GM12878 (cell line): ENCODE results near the gene CDC42BPB. TPM values are rescaled to one million over a fixed set of nuclear protein-coding genes. Genes with fewer than 3 reads are reported as not detected.

Experiments
- ATAC-seq: fragments of 200-7000 bp; cut with Tn5 transposase; 3 replicates; pipeline ENCODE4 v1.9.1; 2020; ENCODE audit warnings: mild to moderate bottlenecking, moderate library complexity
- BruUV-seq: library from RNA; stranded (reverse); fragments of 400-500 nt; replicated peaks from 2 replicates; lab custom pipeline; 2021; lab: Mats Ljungman, UMichigan
- CTCF ChIA-PET: fragments of 300-600 bp; sonication (Branson Sonifier 250); formaldehyde crosslinking; extraction: SDS; loops from one replicate; lab custom pipeline; 2021; ENCODE audit warnings: inconsistent platforms; lab: Yijun Ruan, JAX
- POLR2A ChIA-PET: fragments of 350-600 bp; formaldehyde crosslinking; extraction: SDS; loops from one replicate; lab custom pipeline; 2021; ENCODE audit warnings: inconsistent platforms; lab: Charles Lee
- RAD21 ChIA-PET: fragments of 300-600 bp; sonication (Branson Sonifier 250); formaldehyde crosslinking; loops from one replicate; lab custom pipeline; 2023; ENCODE audit warnings: antibody characterized with exemption; ENCODE audit not compliant: unreplicated experiment; lab: Charles Lee
- SMC1A ChIA-PET: fragments of 300-600 bp; sonication (Branson Sonifier 250); formaldehyde crosslinking; loops from one replicate; lab custom pipeline; 2023; ENCODE audit not compliant: unreplicated experiment, uncharacterized antibody; lab: Charles Lee
- DNase-seq: peaks from one replicate; pipeline ENCODE4 v3.0.0-alpha.2; 2011; ENCODE audit warnings: low read depth, low spot score
- FAIRE-seq: peaks from 3 replicates; lab custom pipeline; 2011; peaks lifted over from hg19 to GRCh38; lab: Jason Lieb, UNC
- H2AFZ ChIP-seq: 2 replicates; pipeline ENCODE4 v1.6.0; 2011; ENCODE audit warnings: low read depth, low read length, control low read depth; ENCODE audit not compliant: control insufficient read depth
- H3K27ac ChIP-seq: 2 replicates; pipeline ENCODE4 v1.5.1; 2011; ENCODE audit warnings: control low read depth; ENCODE audit not compliant: control insufficient read depth, insufficient read depth
- H3K27me3 ChIP-seq, 2 experiments: replicated peaks in 1 of 2; 2 replicates each; pipeline versions ENCODE4 v1.6.0 to v1.6.1; 2011; ENCODE audit warnings: low read length in 1 of 2; ENCODE audit not compliant: control insufficient read depth in 2 of 2, insufficient read depth in 2 of 2
- H3K36me3 ChIP-seq, 2 experiments: 2 replicates each; pipeline ENCODE4 v1.5.1; 2011; ENCODE audit warnings: low read length in 1 of 2; ENCODE audit not compliant: control insufficient read depth in 2 of 2, insufficient read depth in 2 of 2
- H3K4me1 ChIP-seq: 2 replicates; pipeline ENCODE4 v1.6.1; 2011; ENCODE audit warnings: mild to moderate bottlenecking, low read length, moderate library complexity, mixed read lengths; ENCODE audit not compliant: control insufficient read depth, insufficient read depth
- H3K4me2 ChIP-seq: 2 replicates; pipeline ENCODE4 v1.6.0; 2011; ENCODE audit warnings: control low read depth; ENCODE audit not compliant: control insufficient read depth, insufficient read depth
- H3K4me3 ChIP-seq: fragments of 200-600 bp; sonication (generic); 2 replicates; pipeline ENCODE4 v1.5.1; 2016
- H3K79me2 ChIP-seq: 2 replicates; pipeline ENCODE4 v1.6.0; 2011; ENCODE audit warnings: low read length; ENCODE audit not compliant: control insufficient read depth, insufficient read depth
- H3K9ac ChIP-seq: 2 replicates; pipeline ENCODE4 v1.8.0; 2011; ENCODE audit warnings: low read length, control low read depth, mixed read lengths; ENCODE audit not compliant: control insufficient read depth, insufficient read depth
- H3K9me3 ChIP-seq: replicated peaks from 3 replicates; pipeline ENCODE4 v1.5.1; 2011; ENCODE audit warnings: mild to moderate bottlenecking, low read length; ENCODE audit not compliant: control insufficient read depth, insufficient read depth
- H4K20me1 ChIP-seq: 2 replicates; pipeline ENCODE4 v1.6.0; 2011; ENCODE audit not compliant: control insufficient read depth, insufficient read depth
- BCLAF1 ChIP-seq: fragments of 450-650 bp; IDR thresholded peaks from 2 replicates; pipeline ENCODE4 v1.6.1; 2017; ENCODE audit warnings: antibody characterized with exemption, mild to moderate bottlenecking, moderate library complexity
- RAD51 ChIP-seq: fragments of 450-650 bp; IDR thresholded peaks from 2 replicates; pipeline ENCODE4 v1.6.1; 2016; ENCODE audit warnings: moderate library complexity, mild to moderate bottlenecking, inconsistent platforms
- ZNF384 ChIP-seq: IDR thresholded peaks from 2 replicates; pipeline ENCODE4 v1.6.1; 2012; ENCODE audit warnings: low read depth, mild to moderate bottlenecking, low read length, improper control_type of control experiment, borderline replicate concordance
- ZNF687 ChIP-seq: fragments of 450-650 bp; IDR thresholded peaks from 2 replicates; pipeline ENCODE4 v1.6.1; 2017; ENCODE audit warnings: mild to moderate bottlenecking, moderate library complexity
- ZSCAN29 ChIP-seq: fragments of 450-650 bp; IDR thresholded peaks from 2 replicates; pipeline ENCODE4 v1.6.1; 2017; ENCODE audit warnings: mild to moderate bottlenecking, moderate library complexity
- WGBS: methylation state at CpG from one replicate; pipeline ENCODE4 v1.1.6; 2016; ENCODE audit warnings: low lambda C conversion rate; ENCODE audit not compliant: insufficient replicate concordance, insufficient coverage; ENCODE audit errors: missing lambda C conversion rate; 5-methylcytosine and 5-hydroxymethylcytosine counted together
- in situ Hi-C: fragments of 300-500 bp; cut with MboI; formaldehyde crosslinking; loops from 9 replicates; pipeline ENCODE4 v1.14.3; 2018; ENCODE audit warnings: mixed read lengths
- intact Hi-C: fragments of 100-400 bp; cut with micrococcal nuclease; formaldehyde crosslinking; loops from one replicate; pipeline ENCODE4 v1.14.2; 2022; ENCODE audit not compliant: unreplicated experiment
- polyA plus RNA-seq, 11 experiments: library from polyadenylated mRNA; depleted of rRNA in 4 of 11; unstranded in 6 of 11; stranded (reverse) in 5 of 11; fragments of >200 nt; fragmentation: Nextera tagmentation in 4 of 11; fragmentation: Illumina TruSeq in 1 of 11; extraction: Ambion mirVana in 4 of 11; extraction: Trizol in 1 of 11; gene quantifications; 1 replicate in 1 of 11; 2 replicates in 10 of 11; pipeline versions ENCODE4 v1.2.1 to v1.2.3, GENCODE V29; 2011 to 2016; ENCODE audit warnings: inconsistent platforms in 2 of 11, missing spikeins in 2 of 11, low read depth in 1 of 11
- total RNA-seq, 4 experiments: library from RNA; depleted of rRNA in 3 of 4; stranded (reverse); fragments of >200 nt in 3 of 4; fragmentation: Illumina TruSeq in 1 of 4; extraction: Trizol in 1 of 4; gene quantifications; 2 replicates each; pipeline versions ENCODE4 v1.2.1 to v1.2.3, GENCODE V29; 2013 to 2021
- TF ChIP-seq, protein P1 (sequence below): fragments of 450-650 bp; IDR thresholded peaks from 2 replicates; pipeline ENCODE4 v1.6.1; 2014; ENCODE audit warnings: mild to moderate bottlenecking

The CDC42BPB gene
- total and polyA plus RNA-seq, 10 of the 15 experiments (the other 5 are each of a cell fraction or from before 2014, with no cell fraction given), result 0.42 to 22.1 (median 13.3) TPM

DNA sequence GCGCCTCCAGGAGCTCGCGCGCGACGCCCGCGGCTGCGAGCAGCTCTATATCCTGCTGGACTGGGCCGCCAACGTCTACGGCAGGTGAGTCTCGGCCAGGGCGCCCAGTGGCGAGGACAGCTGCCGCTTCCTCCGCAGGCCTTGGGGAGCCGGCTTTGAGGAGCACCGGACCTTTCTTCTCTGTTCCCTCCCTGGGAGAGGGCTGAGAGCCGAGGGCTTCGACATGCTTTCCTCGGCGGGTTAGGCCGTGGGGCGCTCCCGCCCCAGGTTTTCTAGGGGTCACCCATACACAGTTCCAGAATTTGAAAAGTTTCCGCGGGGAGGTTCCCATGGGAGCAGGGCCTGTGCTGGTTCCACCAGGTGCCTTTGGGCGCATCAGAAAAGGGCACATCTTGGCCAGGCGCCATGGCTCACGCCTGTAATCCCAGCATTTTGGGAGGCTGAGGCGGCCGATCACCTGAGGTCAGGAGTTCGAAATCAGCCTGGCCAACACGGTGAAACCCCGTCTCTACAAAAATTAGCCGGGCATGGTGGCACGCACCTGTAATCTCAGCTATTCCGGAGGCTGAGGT lies 45.4 kb upstream of the CDC42BPB start:
- RAD21 ChIA-PET, result interaction anchor here (0.6 to 4.6 kb wide), 2 partner anchors 38 to 82 kb away, joined by 3 to 120 read pairs; no protein-coding TSS in a partner anchor
- ATAC-seq (no peak), DNase-seq (no peak), FAIRE-seq (no peak)
- in situ Hi-C loops (no loop called here), intact Hi-C loops (no loop called here)
- WGBS, result 76% methylated on average over 31 of the region's 39 CpGs
- Histone ChIP-seq H4K20me1 (no peaks in the 10 kb centered on the region), H3K4me1 (peaks cover 29% of the 10 kb centered on the region), H3K27me3 (peaks cover 5 to 11% of the 10 kb centered on the region in 2 experiments; a peak in 2 of 4 replicates), H2AFZ (no peak overlapping the region), H3K79me2 (no peaks in the 10 kb centered on the region), H3K36me3 (no peaks in the 10 kb centered on the region), H3K9me3 (no peaks in the 10 kb centered on the region), H3K4me2 (no peak overlapping the region), H3K4me3 (no peak overlapping the region), H3K9ac (no peak overlapping the region), H3K27ac (no peak overlapping the region)
- no TSS peak for BruUV-seq
- CTCF ChIA-PET, result interaction anchor here (0.6 to 5.0 kb wide), 4 partner anchors 38 to 234 kb away, joined by 3 to 202 read pairs (median 126); no protein-coding TSS in a partner anchor
- SMC1A ChIA-PET, result interaction anchor here (4.6 kb wide), 1 partner anchor 81 kb away, joined by 76 read pairs; no protein-coding TSS in a partner anchor
- TF ChIP-seq ZNF687 (no peak), RAD51 (no peak), ZSCAN29 (no peak), BCLAF1 (no peak), ZNF384 (no peak)
- TF ChIP-seq, protein P1, sequence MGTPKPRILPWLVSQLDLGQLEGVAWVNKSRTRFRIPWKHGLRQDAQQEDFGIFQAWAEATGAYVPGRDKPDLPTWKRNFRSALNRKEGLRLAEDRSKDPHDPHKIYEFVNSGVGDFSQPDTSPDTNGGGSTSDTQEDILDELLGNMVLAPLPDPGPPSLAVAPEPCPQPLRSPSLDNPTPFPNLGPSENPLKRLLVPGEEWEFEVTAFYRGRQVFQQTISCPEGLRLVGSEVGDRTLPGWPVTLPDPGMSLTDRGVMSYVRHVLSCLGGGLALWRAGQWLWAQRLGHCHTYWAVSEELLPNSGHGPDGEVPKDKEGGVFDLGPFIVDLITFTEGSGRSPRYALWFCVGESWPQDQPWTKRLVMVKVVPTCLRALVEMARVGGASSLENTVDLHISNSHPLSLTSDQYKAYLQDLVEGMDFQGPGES, result no peak
- POLR2A ChIA-PET, result no interaction called here
